Erythroblast (primary cell): ENCODE results near the gene FXYD5.

Source experiments
- GATA1 ChIP-seq: IDR thresholded peaks from 2 replicates; pipeline ENCODE4 v1.6.1; 2011; ENCODE audit warnings: low read depth, mild to moderate bottlenecking, control low read depth, low read length, moderate library complexity
- POLR2A ChIP-seq: IDR thresholded peaks from 2 replicates; pipeline ENCODE4 v1.6.1; 2011; ENCODE audit warnings: mild to moderate bottlenecking, low read length

DNA sequence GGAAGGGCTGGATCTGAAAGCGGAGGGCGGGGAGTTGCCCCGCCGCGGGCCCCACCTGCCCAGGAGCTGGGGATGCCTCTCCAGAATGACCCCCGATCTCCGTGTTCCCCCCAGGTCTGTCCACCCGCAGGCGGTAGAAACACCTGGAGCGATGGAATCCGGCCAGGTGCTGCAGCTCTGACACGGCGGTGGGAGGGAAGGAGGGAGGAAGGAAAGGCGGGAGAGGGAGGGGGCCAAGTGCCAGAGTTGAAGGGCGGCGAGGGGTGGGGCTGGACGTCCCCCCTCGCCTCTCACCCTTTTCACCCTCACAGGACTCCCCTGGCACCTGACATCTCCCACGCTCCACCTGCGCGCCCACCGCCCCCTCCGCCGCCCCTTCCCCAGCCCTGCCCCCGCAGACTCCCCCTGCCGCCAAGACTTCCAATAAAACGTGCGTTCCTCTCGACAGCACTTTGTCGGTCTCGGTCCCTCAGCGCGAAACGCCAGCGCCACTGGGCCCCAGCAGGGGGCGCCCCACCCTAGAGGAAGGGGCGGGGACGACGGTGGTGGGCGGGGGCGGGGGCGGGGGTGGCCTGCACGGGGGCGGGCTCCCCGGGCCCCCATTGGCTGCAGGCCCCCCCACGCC, 11.8 kb upstream of the FXYD5 start:
- TF ChIP-seq POLR2A, result no peak
- no peak for TF ChIP-seq GATA1
